RWPE1 (cell line): ENCODE measurements around the gene HYOU1.
"Not testable (repeated sequence)": the region's sequence is repeated elsewhere in the genome, so short reads cannot be mapped to it uniquely, and the experiment has no call there.

ENCODE experiments used
- CTCF ChIA-PET: fragments of 350-600 bp; sonication (Branson Sonifier 250); formaldehyde crosslinking; extraction: SDS; loops from one replicate; lab custom pipeline; 2021; lab: Yijun Ruan, JAX
- POLR2A ChIA-PET: fragments of 400-600 bp; formaldehyde crosslinking; extraction: SDS; loops from one replicate; lab custom pipeline; 2020; ENCODE audit warnings: antibody characterized with exemption; ENCODE audit not compliant: low non-redundant PET; lab: Yijun Ruan, JAX
- DNase-seq: peaks from one replicate; pipeline ENCODE4 v3.0.0; 2012; ENCODE audit warnings: low spot score
- H3K27ac ChIP-seq: fragments of 450-650 bp; 2 replicates; pipeline ENCODE4 v1.5.1; 2017
- CTCF ChIP-seq: fragments of 450-650 bp; conservative IDR thresholded peaks from 2 replicates; pipeline ENCODE4 v1.5.1; 2017; ENCODE audit warnings: low read depth, mild to moderate bottlenecking

HYOU1 gene

GRCh38 chr11:119034813-119035212 lies 22.2 kb downstream of the HYOU1 start:
- CTCF ChIA-PET = no interaction called here
- no peak for DNase-seq
- no peak for TF ChIP-seq CTCF
- POLR2A ChIA-PET = no interaction called here
- no peak overlapping the region for H3K27ac ChIP-seq

- CTCF ChIA-PET, POLR2A ChIA-PET, H3K27ac ChIP-seq, DNase-seq: not testable (repeated sequence)
Measured at GRCh38 chr11:119033421-119033820, 23.6 kb downstream of the HYOU1 start.

GRCh38 chr11:119031912-119032280 lies 25.1 kb downstream of the HYOU1 start:
- DNase-seq = no peak
- CTCF ChIA-PET = interaction anchor here (0.6 kb wide), 1 partner anchor 12 kb away, joined by 3 read pairs; no protein-coding TSS in a partner anchor
- POLR2A ChIA-PET = no interaction called here
- no peak for TF ChIP-seq CTCF
- no peak overlapping the region for H3K27ac ChIP-seq

GRCh38 chr11:119030329-119031047 lies 26.5 kb downstream of the HYOU1 start, which contains the start of gene SLC37A4:
TSS of gene SLC37A4 (minus strand) at chr11:119030877.
- CTCF ChIA-PET = interaction anchor here (0.7 kb wide), 1 partner anchor 12 kb away, joined by 4 read pairs; the partner anchor contains the start of gene TRAPPC4

GRCh38 chr11:119030029-119030328 lies 27.0 kb downstream of the HYOU1 start:
- ChIA-PET POLR2A (no interaction called here), CTCF (interaction anchor here (0.7 kb wide), 1 partner anchor 11 kb away, joined by 4 read pairs; the partner anchor contains the start of gene TRAPPC4)
- no peak for DNase-seq
- peak overlapping the region; percentile 81 for H3K27ac ChIP-seq
- TF ChIP-seq CTCF = no peak

More at GRCh38 chr11:119030329-119031047, 26.5 kb downstream of the HYOU1 start, which contains the start of gene SLC37A4:
- TF ChIP-seq CTCF = peak; percentile 92; the same call in 1 of the 2 replicates
- POLR2A ChIA-PET = no interaction called here
- peak within 1 kb of the TSS; percentile 81 for H3K27ac ChIP-seq
- peak; percentile 97 for DNase-seq

GRCh38 chr11:119029340-119030028 lies 27.5 kb downstream of the HYOU1 start:
- POLR2A ChIA-PET = no interaction called here

More at GRCh38 chr11:119029340-119030028, 27.5 kb downstream of the HYOU1 start:
- CTCF ChIA-PET = no interaction called here
- no peak for TF ChIP-seq CTCF
- H3K27ac ChIP-seq = peak overlapping the region; percentile 81
- no peak for DNase-seq
